Fibroblast of skin of left biceps (primary cell): ENCODE measurements around the gene TMEM114.

Experiments
- DNase-seq, 2 experiments: peaks; one replicate each; pipeline ENCODE4 v3.0.0-alpha.2; 2013; ENCODE audit warnings: low read depth in 2 of 2

TMEM114 gene

DNA sequence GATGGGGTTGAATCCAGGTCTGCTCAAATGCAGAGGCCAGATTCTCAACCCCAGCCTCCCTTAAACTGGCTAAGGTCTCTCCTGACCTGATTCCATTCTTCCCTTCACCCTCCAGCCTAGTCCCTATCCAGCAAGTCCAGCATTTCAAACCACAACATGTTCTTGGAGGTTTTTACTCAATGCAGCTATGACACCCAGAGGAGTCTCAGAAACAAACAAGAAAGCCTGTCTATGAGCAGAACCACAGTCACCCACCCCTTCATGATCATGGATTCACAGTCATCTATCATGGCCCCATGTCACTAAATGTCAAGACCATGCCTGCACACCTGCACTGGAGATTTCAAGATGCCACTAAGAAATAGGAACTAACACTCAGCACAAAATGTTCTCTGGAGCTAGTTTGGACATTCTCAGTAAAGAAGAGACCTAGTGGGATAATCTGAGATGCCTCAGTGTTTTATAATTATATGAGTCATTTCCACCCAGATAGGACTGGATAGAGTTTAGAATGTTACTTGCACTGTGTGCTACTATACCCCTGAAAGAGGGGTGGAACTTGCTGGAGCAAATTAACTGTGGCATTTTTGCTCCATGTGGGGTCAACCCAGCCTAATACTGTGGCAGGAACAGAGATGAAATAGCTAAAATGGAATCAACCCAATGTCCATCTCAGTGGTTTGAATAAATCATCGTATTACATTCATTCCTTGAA lies 21.7 kb upstream of the TMEM114 start:
- no peak for DNase-seq

DNA sequence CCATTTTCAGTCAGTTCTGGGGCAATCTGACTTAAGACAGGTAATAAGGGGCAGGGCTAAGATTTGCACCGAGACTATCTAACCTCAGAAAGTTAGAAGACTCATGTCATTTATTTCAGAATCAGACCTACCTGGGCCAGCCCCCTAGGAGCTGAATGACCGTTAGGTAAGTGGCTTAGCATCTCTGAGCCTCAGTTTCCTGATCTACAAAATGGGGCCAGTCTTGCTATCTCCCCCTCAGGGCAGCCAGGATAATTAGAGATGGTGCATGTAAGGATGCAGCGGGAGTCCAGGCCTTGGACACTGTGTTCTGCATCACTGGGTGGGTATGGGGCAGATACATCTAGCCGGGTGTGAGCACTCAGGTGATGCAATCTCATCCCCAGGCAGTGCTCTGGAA lies 20.8 kb upstream of the TMEM114 start:
- DNase-seq: no peak

GRCh38 chr16:8607214-8607613 lies 16.9 kb upstream of the TMEM114 start:
- no peak for DNase-seq

DNA sequence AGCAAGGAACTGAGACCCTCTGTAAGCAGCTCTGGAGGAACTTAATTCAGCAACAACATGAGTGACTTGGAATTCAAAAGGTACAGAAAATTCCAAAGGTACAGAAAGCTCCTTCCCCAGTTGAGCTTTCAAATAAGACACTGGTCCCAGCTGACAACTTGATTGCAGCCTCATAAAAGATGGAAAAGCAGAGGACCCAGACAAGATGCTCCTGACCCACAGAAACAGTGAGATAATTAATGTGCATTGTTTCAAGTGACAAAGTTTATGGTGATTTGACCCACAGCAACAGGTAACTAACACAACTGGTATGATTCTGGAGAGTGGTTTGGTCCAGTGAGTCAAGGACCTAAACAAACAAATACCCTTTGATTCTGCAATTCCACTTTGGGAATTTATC lies 15.2 kb upstream of the TMEM114 start:
- no peak for DNase-seq

- DNase-seq: no peak
These were observed 9.9 kb upstream of the TMEM114 start for GRCh38 chr16:8600144-8600775.

- no peak for DNase-seq
These were observed 6.3 kb upstream of the TMEM114 start for GRCh38 chr16:8596581-8596980.

GRCh38 chr16:8595783-8596182 lies 5.5 kb upstream of the TMEM114 start:
- no peak for DNase-seq

DNA sequence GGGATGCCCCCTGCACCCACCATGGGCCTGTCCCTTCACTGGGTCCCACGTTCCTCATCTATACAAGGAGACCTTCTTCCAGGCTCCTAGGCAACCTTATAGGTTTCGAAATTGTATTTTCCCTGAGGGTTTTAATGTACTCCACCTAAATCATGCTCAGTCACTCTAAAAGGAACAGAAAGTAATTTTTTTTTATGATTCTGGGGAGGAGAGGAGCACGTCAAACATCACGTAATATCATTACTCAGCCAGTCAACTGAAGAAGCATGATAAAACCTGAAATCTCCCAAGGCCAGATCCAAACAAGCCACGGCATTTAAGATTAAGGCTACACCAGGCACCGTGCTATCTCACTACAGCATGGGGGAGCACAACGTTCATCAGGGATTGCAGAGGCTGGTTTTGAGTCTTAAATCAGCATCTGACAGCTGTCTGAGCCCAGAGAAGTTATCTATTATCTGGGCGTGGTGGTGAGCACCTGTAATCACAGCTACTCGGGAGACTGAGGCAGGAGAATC lies 3.9 kb upstream of the TMEM114 start:
- no peak for DNase-seq

GRCh38 chr16:8591451-8591850 lies 1.1 kb upstream of the TMEM114 start:
- DNase-seq: no peak

DNA sequence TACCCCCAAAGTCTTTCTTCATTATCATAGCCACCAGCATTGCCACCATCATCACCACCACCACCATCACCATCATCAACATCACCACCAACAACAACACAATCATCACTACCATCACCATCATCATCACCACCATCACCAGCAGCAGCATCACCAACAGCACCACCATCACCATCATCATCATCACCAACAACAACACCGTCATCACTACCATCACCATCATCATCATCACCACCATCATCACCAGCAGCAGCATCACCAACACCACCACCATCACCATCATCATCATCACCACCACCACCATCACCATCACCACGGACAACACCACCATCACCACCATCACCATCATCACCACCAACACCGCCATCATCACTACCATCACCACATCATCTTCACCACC lies 500 bp upstream of the TMEM114 start:
- no peak for DNase-seq

GRCh38 chr16:8589057-8589899 lies 1.0 kb downstream of the TMEM114 start:
- no peak for DNase-seq

DNA sequence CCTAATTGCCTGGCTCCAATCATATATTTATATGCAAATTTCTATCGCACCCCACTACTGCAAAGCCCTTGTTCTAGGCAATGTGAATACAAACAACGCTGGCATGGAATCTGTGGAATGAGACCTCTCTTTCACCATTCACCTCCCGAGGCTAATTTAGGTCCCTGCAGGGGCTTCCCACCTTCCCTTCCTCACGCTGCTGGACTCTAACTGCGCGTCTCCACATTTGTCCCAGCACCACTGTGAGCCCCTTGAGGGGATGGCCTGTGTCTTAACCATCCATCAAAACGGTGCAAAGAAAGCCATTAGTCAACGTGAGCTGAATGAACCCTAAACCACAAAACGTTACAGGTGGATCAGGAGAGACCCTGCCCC lies 1.6 kb downstream of the TMEM114 start:
- no peak for DNase-seq

- DNase-seq: no peak
These were observed 3.2 kb downstream of the TMEM114 start for GRCh38 chr16:8587065-8587464.

- DNase-seq: no peak
These were observed 4.5 kb downstream of the TMEM114 start for GRCh38 chr16:8585857-8586256.

- DNase-seq: no peak
These were observed 5.3 kb downstream of the TMEM114 start for GRCh38 chr16:8585041-8585440.

GRCh38 chr16:8583732-8584131 lies 6.6 kb downstream of the TMEM114 start:
- DNase-seq: no peak

DNA sequence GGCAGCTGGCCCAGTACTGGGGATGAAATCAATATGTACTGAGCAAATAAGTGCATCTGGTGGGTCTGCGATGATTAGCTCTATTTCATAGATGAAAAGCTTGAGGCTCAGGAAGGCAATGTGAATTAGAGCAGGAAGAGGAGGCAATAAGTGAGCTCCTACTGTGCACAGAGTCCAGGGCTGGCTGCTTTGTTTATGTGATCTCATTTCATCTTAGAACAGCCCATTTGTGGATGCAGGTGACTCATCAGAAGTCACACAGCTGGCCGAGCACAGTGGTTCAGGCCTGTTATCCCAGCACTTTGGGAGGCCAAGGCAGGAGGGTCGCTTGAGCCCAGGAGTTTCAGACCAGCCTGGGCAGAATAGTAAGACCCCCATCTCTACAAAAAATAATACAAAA lies 7.1 kb downstream of the TMEM114 start:
- no peak for DNase-seq

- DNase-seq: no peak
These were observed 8.3 kb downstream of the TMEM114 start for GRCh38 chr16:8581831-8582580.

- DNase-seq: no peak
These were observed 10.8 kb downstream of the TMEM114 start for GRCh38 chr16:8579559-8579958.

- DNase-seq: no peak
These were observed 12.5 kb downstream of the TMEM114 start for GRCh38 chr16:8577678-8578304.
